LNCAP (cell line): ENCODE data around the gene KRT13.

Experiments
- TF ChIP-seq, protein P1 (sequence below): fragments of 450-650 bp; IDR thresholded peaks from 2 replicates; pipeline ENCODE4 v1.5.1; 2017; ENCODE audit warnings: mild to moderate bottlenecking

KRT13 gene

DNA sequence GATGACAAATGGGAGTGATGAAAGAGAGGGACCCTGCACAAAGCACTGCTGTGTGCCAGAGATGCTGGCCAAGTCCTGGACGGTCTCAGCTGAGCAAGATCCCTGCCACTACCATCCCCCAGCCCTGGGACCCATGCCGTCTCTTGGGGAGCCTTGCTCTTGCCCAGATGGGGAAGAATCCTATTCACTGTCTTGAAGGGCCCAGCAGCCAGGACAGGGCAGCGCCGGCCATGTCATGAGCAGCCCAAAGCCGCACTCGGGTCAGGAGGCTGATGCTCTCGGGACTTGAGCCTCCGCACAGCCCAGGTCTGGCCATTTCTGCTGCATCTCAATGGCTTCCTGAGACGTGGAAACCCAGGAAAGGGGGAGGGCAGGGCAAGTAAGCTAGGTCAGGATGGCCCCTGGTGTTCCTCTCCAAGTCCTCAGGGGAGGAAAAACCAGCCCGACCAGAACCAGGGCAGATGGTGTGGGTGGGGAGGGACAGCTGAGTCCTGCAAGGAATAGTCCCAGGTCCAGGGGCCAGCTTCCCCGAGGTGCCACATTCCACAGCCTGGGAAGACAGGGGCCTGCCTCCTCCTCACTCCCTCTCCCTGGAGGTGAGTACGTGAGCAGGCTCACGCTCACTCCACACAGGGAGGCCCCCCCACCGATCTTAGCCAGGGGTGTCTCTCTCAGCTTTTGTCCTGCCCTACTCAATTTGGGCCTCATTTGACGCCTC lies 30.5 kb upstream of the KRT13 start:
- TF ChIP-seq, protein P1, sequence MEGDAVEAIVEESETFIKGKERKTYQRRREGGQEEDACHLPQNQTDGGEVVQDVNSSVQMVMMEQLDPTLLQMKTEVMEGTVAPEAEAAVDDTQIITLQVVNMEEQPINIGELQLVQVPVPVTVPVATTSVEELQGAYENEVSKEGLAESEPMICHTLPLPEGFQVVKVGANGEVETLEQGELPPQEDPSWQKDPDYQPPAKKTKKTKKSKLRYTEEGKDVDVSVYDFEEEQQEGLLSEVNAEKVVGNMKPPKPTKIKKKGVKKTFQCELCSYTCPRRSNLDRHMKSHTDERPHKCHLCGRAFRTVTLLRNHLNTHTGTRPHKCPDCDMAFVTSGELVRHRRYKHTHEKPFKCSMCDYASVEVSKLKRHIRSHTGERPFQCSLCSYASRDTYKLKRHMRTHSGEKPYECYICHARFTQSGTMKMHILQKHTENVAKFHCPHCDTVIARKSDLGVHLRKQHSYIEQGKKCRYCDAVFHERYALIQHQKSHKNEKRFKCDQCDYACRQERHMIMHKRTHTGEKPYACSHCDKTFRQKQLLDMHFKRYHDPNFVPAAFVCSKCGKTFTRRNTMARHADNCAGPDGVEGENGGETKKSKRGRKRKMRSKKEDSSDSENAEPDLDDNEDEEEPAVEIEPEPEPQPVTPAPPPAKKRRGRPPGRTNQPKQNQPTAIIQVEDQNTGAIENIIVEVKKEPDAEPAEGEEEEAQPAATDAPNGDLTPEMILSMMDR = no peak

DNA sequence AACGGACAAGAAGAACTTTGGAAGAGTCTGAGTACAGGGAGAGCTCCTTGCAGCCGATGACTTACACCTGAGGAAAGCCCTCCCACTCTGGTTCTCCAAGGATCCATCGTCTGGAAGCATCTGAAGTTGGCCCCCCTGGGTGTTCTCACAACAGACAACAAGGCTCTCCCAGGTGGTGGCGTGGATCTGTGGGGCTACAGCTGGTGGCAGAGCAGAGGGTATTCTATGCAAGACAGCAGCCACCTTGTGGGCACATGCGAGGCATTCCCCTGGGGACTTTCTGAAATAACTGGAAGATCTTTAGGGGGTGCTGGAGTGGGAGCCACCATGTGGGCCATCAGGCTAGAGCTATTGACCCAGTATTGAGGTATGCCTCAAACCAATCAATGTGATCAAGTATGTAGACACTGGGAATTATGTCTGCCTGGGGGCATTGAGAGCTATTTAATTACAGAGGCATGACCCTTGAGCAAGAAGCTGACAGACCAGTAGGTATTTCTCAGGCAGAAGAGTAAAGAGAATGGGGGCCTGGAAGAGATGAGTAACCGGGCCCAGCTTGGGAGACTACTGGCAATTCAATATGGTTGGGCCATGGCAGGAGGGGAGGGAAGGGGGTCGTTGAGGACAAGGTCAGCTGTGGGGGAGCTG lies 29.6 kb upstream of the KRT13 start:
- TF ChIP-seq, protein P1 = no peak

DNA sequence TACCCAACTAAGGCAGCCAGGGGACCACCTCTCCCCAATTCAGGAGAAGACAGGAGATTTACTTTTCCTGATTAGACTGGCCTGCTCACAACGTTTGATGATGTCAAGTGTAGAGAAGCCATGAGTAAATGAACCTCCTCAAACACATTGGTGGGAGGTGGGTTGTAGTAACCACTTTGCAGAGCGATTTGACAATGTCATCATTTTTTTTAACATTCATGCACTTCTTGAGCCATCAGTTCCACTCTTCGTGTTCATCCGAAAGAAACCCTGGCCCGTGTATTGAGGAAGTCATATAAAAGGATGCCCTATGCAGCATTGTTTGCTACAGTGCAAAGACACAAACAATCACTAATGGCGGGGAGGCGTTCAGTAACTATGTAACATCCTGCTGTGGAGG lies 28.2 kb upstream of the KRT13 start:
- TF ChIP-seq, protein P1 = no peak

DNA sequence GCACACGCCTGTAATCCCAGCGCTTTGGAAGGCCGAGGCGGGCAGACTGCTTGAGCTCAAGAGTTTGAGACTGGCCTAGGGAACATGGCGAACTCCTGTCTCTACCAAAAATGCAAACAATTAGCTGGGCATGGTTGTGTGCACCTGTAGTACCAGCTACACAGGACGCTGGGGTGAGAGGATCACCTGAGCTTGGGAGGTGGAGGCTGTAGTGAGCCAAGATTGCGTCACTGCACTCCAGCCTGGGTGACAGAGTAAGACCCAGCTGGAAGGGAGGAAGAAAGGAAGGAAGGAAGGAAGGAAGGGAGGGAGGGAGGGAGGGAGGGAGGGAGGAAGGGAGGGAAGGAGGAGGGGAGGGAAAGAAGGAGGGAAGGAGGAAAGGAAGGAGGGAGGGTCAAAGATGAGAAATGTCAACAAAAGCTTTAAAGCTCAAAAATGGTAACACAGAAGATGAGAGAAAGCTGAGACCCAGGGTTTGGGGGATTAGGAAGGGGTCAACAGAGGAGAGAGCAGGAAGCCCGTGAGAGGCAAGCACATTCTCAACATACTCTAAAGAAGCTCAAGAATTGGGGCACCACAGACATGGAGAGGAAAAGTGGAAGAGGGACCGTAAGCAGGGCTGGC lies 27.6 kb upstream of the KRT13 start:
- TF ChIP-seq, protein P1 = no peak

DNA sequence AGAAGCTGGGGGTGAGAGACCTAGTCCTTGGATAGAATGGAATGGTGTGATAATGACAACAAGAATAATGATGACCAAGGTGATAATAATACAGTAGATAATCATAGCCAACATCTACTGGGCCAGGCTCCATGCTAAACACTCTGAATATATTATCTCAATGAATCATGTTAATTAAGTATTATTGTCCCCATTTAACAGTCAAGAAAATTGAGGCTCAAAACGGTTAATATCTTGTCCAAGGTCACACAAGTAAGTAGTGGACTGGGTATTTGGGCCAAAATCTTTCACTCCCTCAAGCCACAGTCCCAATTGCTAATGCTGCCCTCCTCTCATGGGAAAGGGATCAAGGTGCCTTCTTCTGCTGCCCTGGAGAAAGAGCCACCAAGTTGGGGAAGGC lies 26.6 kb upstream of the KRT13 start:
- TF ChIP-seq, protein P1 = no peak

DNA sequence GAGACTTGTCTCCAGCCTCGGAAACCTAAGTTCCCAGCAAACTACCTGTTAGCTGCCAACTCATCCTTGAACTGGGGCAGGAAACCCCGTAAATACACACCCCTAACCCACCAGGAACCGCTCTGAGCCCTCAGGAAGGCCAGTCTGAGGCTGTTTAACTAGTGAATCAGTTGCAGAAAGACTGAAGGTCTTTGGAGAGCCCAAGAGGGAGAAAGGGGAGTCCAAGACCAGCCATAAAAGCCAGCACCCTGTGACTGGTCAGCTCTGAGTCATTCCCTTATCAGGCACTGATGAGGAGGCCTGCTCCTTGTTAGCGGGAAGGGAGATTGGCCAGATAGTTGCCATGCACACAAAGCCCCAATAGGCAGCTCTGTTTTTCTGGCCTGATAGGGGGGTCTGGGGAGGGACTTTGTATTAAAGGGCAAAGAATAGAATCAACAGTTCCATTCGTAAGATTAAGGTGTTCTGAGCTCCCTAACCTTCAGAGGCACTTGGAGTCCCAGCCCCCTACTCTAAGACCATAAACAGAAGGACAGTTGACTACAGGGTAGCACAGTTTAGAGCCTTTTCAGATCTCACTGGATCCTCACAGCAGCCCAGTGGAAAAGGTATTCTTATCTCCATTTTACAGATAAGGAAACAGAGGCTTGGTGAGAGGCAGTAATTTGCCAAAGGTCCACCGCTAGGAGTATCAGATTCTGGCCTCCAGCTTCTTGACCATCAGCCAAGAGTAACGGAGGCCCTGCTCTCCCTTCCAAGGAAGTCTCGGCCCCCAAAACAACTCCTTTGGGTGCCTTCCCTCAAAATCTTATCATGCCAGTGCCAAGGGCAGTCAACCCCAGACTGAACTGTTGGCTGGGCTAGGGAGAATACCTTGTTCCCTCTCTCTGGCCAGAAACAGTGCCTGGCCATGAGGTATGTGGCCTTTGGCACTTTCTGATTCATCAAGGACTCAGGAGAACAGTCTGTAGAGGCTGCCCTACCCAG lies 24.9 kb upstream of the KRT13 start:
- TF ChIP-seq, protein P1 = no peak

DNA sequence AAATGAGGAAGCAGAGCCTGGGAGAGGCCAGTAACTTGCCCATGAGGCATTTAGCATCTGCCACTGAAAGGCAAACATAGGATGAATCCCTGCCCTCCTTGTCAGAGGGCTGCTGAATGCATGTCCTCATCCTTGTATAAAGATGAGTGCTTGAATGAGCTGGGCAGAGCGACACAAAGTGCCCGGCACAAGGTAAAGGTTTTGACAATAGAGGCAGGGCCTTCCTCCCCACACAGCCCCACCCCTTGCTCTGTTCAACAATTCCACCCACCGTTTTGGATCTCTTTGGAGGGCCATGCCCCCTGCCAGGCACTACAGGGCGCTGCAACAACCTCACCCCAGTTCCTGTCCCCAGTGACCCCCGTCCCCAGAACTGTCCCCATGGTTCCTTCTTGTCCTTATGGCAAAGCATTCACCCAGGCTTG lies 24.1 kb upstream of the KRT13 start:
- TF ChIP-seq, protein P1 = no peak
